ENCODE measurements around the gene ZDHHC5.

DNA sequence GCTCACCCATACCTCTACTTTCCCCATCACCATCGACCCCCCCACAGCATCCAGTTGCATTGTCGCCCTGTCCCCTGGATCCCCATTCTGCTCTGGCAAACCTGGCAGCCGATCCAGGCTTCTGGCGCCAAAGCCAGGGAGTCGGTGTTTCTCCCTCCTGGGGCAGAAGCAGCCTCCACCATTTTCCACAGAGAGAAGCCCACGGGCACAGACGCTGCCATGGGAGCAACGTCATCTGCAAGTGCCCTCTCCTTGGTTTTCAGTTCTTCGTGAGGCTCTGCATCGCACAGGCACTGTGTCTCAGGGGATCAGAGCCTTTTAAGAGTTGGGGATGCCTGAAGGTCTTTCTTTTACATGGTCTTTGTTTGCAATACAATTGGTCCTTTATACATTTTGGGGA, 20.5 kb upstream of the ZDHHC5 start:
- TF ChIP-seq, protein P1, sequence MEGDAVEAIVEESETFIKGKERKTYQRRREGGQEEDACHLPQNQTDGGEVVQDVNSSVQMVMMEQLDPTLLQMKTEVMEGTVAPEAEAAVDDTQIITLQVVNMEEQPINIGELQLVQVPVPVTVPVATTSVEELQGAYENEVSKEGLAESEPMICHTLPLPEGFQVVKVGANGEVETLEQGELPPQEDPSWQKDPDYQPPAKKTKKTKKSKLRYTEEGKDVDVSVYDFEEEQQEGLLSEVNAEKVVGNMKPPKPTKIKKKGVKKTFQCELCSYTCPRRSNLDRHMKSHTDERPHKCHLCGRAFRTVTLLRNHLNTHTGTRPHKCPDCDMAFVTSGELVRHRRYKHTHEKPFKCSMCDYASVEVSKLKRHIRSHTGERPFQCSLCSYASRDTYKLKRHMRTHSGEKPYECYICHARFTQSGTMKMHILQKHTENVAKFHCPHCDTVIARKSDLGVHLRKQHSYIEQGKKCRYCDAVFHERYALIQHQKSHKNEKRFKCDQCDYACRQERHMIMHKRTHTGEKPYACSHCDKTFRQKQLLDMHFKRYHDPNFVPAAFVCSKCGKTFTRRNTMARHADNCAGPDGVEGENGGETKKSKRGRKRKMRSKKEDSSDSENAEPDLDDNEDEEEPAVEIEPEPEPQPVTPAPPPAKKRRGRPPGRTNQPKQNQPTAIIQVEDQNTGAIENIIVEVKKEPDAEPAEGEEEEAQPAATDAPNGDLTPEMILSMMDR (IDR thresholded peaks at IDR 0.05; ENCODE audit: low read depth, low read length), result no peak
- no peak for TF ChIP-seq EZH2phosphoT487 (IDR thresholded peaks at IDR 0.05; ENCODE audit: low read depth)

Measured in OCI-LY3 (cell line).